Middle frontal gyrus (tissue), 1 donor: ENCODE results near the gene IL17RD.

Experiments used
- DNase-seq: peaks from one replicate; pipeline ENCODE4 v3.0.0-alpha.2; 2015; ENCODE audit warnings: low spot score; ENCODE audit errors: extremely low spot score

Gene IL17RD

DNA sequence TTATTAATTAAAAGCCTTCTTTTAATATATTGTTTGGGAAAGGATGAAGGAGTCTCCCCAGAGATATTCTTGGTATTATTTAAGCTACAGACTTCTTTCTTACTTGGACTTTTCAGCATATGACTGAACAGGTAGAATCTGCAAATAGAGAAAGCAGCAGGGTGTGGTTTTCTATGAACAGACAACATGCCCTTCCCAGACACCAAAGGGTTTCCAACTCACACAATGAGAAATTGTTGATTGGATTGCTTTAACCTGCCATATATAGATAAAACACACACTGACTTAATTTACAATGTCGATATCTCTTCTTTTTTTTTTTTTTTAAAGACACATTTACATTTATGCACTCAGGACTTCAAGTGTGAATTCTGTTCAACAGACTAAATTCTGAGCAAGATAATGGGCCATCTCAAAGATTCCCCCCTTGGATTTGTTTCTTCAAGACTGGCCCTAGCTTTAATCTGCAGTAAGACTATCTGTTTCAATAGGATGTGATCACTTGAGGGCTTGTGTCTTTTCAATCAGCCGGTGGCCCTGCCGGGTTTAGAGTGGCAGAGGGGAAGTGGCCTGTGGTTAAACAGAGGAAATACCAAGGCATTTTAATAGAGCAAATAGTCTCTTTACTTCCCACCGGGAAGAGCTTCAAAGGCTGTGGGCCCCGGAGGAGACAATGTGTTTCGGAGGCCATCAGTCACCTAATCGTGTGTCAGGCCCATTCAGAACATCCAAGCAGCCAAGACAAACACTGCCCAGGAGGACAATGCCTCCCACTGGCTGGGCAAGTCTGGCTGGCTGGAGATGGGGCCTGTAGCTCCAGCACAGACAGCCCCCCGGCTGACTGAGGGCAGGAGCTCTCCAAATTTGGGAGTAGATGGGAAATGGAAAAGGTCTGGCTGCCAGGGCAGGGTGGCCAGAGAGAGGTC lies 6.1 kb downstream of the IL17RD start:
- no peak for DNase-seq

DNA sequence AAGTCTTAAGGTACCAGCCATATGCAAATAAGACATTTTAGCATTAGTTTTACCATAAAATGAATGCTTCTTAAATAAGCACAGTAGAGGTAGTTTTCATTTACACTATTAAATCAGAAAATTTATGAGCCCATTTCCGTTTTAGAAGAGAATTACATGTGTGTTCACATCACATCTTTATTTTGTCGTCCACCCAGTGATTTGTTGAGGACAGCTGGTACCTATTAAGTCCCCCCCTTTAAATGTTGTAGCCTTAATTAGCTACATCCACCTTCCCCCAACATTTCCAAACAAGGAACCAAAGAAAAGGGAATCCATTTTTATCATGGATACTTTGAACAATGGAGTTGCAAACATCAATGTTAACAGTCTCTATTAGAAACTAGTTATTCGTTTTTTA lies 6.8 kb downstream of the IL17RD start:
- no peak for DNase-seq

DNA sequence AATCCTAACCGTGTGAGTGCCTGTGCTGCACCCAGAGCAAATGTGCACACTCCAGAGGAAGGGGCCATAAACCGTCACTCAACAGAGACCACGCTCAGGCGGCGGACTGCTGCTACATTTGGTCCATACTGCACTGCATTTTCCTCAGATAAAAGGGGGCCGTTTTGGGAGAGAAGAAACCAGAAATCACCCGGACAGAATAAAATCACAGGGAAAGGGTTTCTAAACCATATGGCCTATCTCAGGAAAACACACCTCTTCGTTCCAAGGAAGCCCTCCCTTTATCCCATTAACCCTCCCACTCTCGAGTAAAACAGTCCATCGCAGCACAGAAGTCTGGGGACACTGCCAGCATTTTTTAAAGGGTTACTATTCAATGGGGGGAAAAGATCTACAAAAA lies 7.6 kb downstream of the IL17RD start:
- no peak for DNase-seq

DNA sequence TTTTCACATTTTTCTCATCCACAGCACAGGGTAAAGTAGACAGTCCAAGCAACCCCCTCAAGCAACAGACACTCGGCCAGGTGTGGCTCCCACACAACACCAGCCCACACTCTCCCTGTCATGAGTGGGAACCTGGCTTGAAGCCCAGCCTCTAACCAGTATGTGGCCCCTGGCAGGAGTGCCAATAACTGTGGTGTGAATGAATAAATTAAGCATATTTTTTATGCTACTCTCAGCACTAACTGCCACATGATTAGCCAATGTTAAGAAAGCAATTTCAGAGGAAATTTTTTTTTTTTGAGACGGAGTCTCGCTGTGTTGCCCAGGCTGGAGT lies 9.9 kb downstream of the IL17RD start:
- no peak for DNase-seq

DNA sequence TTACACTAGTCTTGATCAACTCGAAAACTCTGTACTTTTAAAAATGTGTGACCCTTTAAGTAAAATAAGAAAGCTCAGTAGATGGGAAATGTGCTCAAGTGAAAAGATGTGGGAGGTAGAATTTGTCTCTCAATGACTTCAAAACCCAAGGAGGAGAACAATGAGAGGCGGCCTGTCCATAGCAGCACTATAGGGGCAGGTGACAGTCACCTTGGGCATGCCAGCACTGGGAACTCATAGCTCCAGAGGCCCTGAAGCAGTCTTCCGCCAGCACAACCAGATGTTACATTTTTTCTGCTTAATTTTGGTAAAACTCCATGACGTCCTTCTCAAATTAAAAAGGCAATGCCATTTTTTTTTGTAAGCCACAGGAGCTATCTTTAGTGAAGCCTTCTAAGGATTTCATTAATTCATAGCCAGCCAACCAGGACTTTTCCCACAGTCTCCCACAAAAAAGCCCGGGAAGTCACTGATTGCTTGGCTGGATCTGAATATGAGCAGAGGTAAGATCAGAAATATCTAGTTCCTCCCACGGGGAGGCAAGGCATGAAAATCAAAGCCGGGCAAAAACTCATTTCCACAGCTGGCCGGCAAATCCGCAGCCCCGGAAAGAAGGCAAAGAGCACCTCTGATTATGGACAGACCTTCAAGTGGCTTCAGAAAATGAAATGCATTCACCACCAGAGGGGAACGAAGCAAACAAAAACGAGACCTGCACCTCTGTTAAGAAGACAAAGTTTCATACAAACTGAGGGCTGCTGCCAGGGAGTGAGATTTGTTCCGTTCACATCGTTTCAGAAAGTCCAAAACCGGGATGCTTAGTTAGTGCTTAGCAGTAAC lies 10.5 kb downstream of the IL17RD start:
- DNase-seq: no peak

DNA sequence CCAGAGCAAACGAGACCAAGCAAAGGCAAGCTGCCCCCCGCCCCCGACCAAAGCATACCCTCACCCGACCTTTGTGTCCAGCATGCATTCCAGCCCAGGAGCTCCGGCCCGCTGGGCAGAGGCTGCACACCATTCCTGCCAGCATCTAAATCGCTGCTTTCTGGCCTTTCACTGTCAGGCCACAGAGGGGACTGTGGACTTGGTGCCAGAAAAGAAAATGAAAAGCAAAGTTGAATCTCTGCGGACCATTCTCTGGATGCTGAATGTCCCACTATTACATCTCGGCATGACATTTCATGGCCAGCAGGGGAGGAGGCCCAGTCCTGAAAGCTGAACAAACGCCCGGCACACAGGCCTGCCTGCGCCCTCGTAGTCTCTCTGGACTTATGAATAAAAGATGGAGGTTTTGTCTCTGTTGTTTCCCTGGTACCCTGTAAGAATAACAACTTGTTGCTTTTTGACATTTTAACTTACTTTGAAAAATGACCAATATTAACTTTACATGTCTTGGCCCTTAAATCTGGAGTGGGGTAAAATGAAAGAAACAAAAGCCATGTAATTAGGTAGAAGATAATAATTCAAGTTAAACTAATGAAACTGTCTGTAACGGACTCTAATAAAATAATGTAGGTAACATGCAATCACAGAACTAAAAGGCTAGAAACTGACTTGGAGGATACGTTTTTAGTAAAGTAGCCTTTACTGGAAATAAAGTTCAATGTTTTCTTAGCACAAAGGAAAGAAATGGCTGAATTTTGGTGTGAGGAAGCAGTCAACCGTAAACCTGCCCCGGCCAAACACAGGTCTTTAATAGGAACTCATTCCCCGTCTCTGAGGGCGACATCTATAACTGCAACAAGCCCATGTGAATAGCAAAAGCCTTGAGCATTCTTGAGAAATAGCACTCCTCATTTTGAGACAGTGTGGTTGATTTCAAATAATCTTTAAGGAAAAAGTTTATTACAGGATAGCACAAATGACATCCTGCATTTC lies 12.7 kb downstream of the IL17RD start:
- no peak for DNase-seq

DNA sequence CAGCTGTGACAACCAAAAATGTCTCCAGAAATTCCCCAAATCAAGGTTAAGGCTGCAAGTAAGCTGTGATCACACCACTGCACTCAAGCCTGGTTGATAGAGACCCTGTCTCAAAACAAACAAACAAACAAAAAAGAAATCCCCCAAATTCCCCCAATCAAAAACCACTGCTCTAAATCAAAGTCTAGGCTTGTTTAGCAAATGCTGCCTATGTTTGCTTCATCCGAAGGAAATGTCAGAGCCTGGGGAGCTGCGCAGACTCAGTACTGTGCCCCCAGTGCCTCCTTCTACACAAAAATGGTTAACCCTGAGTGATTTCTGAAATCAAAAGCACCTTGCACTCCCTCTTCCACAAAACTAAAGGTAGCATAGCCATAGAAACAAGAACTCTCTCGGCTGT lies 13.4 kb downstream of the IL17RD start:
- no peak for DNase-seq

DNA sequence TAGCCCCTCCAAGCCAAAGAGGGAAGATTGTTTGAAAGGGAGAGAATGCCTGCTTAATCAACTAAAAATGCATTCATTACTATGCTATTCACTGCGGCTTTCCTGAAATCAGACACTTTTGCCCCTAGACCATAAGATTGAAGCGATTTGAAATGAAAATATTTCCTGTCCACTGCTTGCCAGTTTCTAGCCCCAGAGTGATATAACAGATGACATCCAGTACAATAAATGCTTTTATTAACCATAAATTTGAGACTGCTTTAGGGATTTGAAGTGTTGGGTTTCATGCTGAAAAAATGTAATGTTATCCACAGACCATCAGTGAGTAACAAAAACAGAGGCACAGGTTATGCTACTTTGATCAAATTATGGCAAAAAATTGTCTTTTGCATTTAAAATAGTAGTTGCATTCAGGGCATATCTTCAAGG lies 14.1 kb downstream of the IL17RD start:
- no peak for DNase-seq

DNA sequence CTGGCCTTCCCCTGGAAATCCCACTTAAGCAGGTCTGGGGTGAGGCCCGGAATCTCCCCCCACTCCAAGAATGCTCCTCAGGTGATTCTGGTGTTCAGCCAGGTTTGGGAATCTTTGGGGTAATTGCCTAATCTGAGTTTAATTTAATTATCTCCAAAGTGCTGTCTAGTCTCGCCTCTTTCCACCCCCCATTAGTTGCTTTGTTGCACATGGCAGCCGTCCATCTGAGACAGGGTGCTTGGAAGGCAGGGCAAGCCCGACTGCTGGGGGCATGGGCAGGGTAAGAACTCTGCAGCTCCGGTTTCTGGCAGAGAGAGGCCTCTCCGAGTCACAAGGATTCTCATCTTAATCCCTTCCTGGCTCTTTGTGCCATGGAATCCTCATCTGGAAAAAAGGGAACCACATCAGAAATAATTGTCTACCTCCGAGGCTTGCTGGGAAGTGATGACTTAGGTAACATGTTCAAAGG lies 15.0 kb downstream of the IL17RD start:
- DNase-seq: no peak

DNA sequence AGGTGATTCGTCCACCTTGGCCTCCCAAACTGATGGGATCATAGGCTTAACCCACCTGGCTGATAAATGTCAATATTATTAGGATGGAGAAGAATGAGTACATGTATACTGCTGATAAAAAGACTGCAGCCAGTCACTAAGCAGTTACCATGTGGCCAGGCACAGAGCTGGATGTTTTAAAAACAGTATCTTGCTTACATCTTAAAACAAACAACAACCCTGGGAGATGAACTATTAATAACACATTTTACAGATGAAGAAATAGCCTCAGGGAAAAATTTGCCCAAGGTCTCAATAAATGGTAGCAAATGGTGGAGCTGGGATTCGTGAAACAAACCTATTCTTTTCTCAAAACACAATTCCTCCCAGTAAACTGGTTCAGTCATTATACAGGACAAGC lies 18.1 kb downstream of the IL17RD start:
- no peak for DNase-seq

DNA sequence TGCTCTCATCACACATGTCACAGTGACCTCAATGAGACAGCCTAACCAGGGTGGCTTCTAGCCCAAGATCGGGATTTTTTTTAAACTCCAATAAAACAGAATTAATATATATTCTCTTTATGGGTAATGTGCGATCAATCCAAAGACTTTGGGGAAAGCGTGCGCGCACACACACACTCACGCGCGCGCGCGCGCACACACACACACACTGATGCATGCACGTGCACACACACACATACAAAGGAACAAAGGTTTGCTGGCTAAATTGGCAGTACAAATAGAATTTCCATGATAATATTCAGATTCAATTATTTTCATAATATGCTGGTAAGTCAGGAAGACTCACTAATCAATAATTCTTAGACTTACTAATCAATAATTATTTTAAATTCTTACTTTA lies 19.3 kb downstream of the IL17RD start:
- DNase-seq: no peak

DNA sequence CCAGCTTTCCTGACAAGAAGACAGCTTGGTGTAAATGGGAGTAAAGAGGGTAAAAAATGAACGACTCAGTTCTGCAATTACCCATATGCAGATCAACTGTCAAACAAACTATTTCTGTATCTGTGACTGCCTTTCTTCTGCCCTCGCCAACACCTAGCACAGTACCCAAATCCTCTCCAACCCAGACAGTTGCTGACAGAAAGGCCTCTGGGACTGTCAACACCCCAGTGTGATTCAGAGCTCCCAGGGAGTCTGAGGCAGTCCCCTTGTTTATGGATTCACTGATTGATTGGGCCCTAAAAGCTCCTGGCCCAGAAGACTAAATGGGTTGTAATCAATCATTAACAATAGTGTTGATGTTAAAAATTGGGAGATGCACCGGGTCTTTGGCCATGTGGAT lies 20.2 kb downstream of the IL17RD start:
- no peak for DNase-seq

DNA sequence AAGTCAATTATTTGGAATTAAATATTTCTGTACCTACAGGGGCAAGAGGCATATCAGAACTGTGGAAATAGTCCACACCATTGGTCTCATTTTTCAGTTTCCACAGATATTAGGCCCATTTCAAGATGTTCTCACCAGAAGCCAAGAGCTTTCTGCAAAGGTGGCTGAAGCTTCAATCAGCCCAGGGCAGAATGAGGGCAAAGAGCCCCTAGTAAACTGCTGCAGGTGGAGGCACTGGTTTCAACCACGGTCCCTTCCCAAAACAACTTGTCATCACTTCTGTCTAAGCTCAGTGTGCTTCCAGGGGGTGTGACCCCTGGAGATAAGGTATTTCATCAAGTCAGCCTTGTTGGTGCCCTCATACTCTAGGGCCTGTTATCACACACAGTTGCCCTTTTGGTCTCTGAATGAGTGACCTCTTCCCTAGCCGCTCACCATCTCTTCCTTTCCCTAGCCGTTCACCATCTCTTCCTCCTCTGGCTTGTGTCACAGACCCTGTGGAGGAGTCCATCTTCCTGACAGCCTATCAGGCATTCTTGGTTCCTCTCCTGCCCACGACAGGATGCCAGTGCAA lies 21.2 kb downstream of the IL17RD start:
- DNase-seq: no peak

DNA sequence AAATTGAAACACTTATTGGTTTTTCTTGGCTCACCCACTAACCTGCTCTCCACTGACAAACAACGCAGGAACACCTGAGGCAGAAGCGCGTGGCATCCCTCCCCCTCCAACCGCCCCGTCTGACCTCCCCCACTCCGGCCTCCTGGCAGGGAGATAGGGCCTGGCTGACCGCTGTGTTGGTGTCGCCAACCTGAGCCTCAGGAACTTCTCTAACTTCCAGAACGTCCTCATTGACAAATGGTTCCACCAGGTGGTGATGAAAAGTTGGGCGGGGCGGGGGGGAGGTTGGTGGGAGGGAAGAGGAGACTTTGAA lies 22.8 kb downstream of the IL17RD start:
- DNase-seq: no peak

DNA sequence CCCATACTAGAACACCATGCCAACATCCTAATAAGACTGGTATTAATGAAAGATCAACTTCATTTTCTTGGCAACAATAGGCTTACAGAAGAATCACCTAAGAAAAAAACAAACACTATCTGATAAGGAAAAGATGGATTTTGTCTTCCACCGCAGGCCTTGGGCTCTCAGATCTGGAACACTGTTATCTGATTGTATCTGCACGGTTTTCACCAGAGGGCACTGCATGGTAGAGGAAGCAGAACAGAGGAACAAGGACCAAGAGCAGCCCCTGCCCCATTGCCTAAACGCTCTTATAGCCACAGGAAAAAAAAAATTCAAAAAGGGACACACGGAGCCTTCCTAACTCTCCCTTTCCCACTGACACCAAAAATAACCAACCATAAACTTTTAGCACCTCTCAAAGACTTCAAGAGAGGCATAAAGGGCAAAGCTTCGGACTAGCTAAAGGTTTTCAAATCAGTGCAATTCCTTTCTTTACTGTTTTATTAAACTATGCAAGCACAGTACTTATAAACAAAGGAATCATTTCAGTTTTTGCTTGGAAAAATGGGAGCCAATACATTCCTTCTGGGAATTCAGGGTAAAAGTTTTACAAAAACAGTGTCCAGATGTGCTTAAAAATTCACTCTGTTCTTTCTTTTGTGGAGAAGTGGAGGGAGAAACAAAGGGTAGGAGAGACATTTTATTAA lies 23.3 kb downstream of the IL17RD start:
- no peak for DNase-seq

DNA sequence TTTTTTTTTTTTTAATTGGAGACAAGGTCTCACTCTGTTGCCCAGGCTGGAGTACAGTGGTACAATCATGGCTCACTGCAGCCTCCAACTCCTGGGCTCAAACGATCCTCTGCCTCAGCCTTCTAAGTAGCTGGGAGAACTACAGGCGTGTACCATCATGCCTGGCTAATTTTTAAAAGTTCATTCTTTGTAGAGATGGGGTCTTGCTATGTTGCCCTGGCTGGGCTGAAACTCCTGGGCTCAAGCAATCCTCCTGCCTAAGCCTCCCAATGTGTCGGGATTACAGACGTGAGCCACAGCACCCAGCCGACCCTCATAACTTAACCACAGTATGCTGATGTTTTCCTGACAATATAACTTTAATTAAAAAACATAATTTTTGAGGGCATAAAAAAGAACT lies 24.3 kb downstream of the IL17RD start:
- DNase-seq: no peak

DNA sequence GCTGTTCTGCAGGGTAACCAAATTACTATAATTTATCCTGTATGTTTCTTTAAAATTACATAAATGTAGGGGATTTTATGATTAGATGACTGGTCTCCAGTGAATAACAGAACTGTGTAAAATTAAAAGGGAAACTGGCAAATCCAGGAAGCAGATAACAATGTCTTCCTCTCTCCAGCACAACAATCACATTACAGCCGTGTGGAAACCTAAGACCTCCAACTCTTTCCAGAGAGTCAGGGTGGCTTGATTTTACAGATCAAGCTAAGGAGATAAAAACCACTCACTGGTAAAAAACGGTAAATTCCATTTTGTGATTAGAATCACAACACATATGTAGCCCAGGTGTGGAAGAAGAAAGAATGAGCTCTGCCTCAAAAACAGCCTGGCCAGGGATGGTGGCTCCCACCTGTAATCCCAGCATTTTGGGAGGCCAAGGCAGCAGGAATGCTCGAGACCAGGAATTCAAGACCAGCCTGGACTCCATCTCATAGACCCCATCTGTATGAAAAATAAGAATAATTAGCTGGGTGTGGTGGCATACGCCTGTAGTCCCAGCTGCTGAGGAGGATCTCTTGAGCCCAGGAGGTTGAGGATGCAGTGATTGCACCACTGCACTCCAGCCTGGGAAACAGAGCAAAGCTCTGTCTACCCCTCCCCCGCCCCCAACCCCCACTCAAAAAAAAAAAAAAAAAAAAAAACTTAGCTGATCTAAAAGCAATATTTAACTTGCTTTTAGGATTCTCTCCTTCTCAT lies 29.0 kb downstream of the IL17RD start:
- DNase-seq: no peak

DNA sequence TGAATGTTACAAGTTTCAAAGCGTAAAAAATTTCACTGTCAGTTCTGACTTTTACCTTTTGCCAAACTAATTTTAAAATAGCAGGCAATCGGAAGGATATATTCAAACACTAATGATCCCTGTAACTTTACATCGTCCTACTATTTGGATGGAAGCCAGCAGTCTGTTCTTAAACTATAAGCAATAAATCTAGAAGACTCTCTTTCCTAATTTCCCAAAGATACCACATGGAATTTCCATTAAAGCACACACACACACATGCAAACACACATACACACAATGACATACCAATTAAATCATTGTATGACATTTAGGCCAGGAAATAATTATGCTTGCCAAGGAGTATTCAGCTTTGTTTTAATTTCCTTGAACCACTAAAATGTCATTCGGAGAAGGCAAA lies 32.0 kb downstream of the IL17RD start:
- DNase-seq: no peak

DNA sequence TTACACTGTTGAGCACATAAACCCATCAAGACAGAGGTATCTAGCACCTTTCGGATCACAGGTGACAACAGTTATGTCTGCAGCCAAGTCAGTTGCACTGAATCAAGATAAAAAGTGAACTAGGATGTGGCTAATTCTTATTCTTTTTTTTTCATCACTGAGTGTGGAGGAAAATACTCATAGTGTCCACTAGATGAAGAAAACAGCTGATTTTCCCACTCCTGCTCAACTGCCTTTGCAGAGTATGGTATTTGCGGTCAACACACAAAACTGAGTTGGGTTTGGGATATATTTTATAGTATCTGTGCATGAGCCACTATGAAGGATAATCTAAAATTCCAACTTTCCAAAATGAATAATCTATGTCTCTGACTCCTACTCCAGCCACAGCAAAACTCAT lies 32.5 kb downstream of the IL17RD start:
- no peak for DNase-seq

DNA sequence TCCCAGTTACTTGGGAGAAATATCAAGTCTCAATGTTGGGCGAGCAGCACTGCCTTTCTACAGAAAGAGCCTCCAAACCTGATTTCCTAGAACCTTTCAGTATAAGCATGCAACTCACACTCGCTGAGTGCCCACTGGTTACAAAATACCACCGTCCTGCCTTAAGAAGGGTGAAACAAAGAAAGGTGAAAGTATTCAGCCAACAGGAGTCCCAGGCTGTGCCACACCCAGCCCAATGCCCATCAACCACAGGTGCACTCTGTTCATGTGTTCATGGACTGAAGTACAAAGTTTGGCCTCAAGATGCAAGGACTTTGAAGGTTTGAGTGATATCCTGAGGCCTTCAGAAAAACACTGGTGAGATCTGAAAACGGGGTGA lies 34.0 kb downstream of the IL17RD start:
- DNase-seq: no peak
